HG03025 (cell line): ENCODE measurements around the gene NFKBIL1.
A peak's percentile ranks its signal among the peaks of the same experiment; 100 is the strongest.
"Not testable (repeated sequence)": the region's sequence is repeated elsewhere in the genome, so short reads cannot be mapped to it uniquely, and the experiment has no call there.

ENCODE experiments used
- ATAC-seq: cut with Tn5 transposase; IDR thresholded peaks from one replicate; pipeline ENCODE4 v1.9.1; 2021; ENCODE audit warnings: mild to moderate bottlenecking, moderate library complexity; ENCODE audit not compliant: unreplicated experiment, low FRiP score

Gene NFKBIL1, protein sequence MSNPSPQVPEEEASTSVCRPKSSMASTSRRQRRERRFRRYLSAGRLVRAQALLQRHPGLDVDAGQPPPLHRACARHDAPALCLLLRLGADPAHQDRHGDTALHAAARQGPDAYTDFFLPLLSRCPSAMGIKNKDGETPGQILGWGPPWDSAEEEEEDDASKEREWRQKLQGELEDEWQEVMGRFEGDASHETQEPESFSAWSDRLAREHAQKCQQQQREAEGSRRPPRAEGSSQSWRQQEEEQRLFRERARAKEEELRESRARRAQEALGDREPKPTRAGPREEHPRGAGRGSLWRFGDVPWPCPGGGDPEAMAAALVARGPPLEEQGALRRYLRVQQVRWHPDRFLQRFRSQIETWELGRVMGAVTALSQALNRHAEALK

DNA sequence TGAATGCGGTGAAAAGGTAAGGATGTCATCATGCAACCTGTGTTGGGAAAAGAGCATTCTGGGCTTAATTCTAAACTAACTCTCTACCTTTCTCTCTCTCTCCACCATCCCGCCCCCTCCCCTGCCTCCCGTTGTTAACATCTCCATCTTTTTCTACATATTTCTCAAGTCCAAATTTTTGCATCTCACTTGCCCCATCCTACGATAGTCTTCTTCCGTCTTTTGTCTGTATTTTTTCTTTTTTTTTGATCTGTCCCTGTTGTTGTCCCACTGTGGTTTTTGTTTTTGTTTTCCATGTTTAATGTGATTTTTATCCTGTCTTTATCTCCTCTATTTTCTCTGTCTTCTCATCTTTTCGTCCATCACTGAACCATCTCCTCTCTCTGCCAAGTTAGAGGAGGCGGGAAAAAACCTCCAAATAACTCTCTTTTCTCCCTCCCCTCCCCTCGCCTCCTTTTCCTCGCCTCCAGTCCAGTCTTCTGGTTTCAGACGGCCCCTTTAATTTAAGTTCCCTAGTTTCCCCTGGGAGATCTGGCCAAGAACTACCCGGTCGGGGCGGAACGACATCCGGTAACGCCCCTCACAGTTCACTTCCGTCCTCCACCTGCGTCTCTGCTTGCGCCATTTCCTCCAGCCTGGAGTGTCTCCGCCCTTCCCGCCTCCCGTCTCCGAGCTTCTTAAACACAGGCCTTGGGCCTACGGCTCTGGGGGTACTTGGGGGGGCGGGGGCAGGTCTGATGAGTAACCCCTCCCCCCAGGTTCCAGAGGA, at the start of gene NFKBIL1:
TSS of gene NFKBIL1 (plus strand) at position 651 of the 769 bp plus-strand sequence. CDS start at position 738, 87 bp downstream.
- ATAC-seq: peak; percentile 3

DNA sequence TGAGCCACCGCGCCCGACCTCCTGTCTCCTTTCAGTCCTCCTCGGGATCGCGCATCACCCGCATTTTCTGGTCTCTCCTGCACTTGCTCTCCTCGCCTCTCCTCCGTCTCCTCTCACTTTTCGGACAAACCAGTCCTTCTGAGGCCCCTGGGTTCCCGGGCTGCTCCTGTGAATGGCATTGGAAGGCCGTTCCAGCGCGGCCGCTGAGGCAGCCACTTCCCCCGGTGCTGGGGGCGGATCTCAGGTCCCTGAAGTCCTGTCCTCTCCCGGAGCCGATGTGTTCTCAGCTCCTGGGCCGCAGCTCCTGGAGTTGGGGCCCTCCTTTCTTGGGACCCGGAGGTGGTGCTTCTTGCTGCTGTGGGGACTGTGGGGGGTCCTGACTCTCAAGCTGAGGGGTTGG, 48.7 kb upstream of the NFKBIL1 start:
- ATAC-seq: no peak

DNA sequence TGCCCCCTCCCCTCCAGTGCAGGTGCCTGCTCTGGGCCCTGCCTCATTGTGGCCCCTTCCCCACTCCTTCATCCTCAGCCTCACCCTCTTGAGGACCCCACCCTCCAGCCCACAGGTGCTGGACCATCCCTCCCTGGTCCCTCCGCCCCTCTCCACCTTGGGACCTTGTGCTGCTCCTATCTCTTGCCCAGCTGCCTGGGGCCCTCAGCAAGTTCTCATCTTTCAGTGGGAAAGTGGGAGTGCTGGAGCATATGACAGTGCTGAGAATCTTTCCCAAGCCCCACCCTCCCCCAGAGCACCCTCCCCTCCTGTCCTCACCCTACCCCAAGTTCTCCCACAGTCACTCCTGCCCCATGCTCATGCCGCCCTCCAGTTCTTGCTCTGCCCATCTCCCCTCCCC, 47.8 kb upstream of the NFKBIL1 start:
- not testable (repeated sequence) for ATAC-seq

DNA sequence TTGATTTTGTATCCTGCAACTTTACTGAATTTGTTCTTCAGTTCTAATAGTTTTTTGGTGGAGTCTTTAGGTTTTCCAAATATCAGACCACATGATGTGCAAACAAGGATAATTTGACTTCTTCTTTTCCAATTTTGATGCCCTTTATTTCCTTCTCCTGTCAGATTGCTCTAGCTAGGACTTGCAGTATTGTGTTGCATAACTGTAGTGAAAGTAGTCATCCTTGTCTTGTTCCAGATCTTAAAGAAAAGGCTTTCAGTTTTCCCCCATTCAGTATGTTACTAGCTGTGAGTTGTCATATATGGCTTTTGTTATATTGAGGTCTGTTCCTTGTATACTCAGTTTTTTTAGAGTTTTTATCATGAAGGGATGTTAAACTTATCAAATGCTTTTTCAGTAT, 44.8 kb upstream of the NFKBIL1 start:
- no peak for ATAC-seq

DNA sequence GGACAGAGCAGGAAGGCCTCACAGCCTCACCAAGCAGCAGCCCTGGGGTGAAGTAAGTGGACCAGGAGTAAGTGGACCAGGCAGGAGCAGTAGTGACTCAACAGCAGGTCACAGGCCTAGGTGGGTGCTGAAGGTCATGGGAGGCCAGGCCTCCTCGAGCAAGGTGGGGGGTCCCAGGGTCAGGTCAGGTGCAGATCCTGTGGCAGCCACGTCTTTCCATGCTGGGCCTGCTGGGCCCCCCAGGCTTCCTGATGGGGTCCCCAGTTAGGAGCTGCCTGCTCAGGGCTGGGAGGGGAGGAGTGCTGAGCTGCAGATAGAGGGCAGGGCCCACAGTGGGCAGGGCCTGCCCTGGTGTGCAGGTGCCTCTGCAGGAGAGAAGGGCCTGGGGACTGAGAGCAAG, 38.4 kb upstream of the NFKBIL1 start:
- not testable (repeated sequence) for ATAC-seq

DNA sequence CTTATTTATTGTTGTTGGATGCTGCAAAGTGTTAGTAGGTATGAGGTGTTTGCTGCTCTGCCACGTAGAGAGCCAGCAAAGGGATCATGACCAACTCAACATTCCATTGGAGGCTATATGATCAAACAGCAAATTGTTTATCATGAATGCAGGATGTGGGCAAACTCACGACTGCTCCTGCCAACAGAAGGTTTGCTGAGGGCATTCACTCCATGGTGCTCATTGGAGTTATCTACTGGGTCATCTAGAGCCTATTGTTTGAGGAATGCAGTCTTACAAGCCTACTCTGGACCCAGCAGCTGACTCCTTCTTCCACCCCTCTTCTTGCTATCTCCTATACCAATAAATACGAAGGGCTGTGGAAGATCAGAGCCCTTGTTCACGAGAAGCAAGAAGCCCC, 37.4 kb upstream of the NFKBIL1 start:
- no peak for ATAC-seq

DNA sequence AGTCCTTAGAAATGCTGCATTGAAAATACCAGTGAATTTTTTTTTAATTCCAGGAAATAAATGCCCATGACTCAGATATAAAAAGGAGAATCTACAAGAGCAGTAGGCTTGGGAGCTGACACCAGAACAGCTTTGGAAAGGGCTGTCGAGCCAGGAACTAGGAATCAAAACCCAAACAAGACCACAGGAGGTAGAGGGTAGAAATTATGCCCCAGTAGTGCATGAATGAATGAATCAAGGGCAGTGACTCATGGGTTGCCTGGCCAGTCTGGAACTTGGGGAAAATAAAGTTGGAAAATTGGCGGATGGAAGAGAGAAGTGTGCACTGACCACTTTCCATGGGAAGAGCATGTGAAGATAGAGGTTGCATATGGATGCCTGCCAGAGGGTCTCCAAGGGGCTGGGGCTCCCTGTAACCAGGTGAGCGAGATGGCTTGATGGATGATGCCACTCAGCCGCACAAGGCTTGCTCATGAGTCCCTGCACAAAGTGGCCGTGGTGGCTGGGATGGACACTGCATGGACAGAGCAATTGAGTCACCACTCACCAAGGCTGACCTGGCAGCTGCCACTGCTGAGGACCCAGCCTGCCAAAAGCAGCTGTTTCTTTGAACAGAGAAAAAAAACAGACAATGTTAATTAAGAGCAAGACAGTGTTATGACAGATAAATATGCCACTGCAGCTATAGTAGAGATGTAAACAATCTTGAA, 33.8 kb upstream of the NFKBIL1 start:
- ATAC-seq: no peak

DNA sequence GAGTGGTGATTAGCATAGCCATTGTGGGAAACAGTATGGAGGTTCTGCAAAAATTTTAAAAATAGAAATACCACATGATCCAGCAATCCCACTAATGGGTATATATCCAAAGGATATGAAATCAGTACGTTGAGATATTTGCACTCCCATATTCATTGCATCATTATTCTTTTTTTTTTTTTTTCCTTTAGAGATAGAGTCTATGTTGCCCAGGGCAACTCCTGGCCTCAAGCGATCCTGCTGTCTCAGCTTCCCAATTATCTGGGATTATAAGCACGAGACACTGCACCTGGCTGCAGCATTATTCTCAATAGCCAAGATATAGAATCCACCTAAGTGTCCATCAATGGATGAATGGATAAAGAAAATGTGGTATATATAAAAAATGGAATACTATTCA, 25.6 kb upstream of the NFKBIL1 start:
- ATAC-seq: no peak

DNA sequence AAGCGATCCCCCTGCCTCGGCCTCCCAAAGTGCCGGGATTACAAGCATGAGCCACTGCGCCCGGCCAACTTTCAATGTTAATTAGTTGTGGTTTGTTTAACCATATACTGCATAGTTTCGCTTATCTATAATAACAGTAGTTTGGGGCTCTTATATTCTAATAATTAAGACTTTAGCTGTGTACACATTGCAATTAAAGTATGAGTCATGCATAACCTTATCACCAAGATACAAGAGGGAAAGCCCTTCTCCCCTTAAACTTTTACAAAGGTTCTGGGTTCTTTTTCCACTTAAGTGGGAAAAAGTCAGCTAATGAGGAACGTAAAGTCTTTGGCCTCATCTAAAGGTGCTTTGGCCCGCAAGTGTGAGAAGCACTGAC, 21.9 kb upstream of the NFKBIL1 start:
- ATAC-seq: no peak

DNA sequence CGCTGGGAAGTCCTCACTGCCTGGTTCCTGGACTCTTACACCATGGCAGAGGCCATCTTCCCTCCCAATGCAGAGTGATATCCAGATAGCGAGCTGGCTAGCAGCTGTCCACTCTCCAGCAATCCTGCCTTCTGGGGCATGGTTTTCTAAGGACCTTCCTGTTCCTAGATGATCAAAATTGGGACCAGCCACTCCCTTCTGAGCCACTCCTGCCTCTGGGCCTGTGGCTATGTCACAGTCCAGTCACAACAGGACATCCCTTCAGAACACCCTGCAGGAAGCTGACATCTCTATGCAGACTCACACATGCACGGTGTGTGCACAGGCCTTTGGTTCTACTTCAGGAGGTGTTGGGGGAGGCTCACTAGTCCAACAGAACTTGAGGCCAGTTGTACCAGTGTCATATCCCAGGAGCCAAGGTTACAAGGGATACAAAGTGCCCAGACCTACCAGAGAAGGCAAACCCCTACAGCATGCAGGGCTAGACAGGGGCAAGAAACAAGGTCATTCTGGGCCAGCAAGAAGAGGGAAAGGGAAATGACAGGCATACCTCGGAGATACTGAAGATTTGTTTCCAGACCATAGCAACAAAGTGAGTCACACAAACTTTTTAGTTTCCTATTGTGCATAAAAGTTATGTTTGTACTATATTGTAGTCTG, 21.3 kb upstream of the NFKBIL1 start:
- no peak for ATAC-seq

DNA sequence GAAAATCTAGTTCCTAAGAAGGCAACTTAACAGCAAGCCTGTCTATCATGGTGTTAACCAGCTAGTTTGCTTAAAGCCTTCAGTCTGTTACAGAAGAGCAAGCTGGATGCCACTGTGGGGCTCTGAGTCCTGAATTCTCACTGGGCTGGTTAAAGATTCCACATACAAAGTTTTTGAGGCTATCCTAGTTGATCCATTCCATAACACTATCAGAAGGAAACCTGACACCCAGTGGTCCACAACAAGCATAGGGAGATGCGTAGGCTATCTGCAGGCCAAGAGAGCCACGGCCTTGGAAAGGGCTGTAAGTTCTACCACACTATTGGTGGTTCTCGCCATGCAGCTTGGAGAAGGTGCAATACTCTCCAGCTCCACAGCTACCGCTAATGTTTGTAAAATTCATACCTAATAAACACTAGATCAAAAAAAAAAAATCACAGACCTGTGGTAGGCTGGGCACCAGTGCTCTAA, 19.1 kb upstream of the NFKBIL1 start:
- ATAC-seq: no peak

DNA sequence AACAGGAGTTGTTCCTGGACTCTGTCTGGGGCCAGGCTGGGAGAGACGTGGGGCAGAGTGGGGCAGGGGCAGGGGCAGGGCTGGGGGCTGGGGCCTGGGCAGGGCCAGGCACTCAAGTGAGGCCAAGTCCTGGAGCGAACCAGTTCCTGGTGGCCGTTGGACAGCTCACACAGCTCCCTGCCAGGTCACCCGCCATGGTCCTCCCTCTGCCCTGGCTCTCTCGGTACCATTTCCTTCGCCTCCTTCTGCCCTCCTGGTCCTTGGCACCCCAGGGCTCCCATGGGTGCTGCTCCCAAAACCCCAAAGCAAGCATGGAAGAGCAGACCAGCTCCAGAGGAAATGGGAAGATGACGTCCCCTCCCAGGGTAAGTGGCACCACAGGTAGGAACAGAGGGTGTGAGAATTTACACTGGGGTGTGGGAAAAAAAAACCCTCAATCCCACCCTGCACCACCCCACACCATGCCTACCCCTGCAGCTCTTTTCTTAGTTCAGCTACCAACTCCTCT, 18.5 kb upstream of the NFKBIL1 start, which contains the start of gene MCCD1:
TSS of gene MCCD1 (plus strand) at position 142 of the 508 bp plus-strand sequence. CDS start at position 195, 53 bp downstream.
- no peak for ATAC-seq

DNA sequence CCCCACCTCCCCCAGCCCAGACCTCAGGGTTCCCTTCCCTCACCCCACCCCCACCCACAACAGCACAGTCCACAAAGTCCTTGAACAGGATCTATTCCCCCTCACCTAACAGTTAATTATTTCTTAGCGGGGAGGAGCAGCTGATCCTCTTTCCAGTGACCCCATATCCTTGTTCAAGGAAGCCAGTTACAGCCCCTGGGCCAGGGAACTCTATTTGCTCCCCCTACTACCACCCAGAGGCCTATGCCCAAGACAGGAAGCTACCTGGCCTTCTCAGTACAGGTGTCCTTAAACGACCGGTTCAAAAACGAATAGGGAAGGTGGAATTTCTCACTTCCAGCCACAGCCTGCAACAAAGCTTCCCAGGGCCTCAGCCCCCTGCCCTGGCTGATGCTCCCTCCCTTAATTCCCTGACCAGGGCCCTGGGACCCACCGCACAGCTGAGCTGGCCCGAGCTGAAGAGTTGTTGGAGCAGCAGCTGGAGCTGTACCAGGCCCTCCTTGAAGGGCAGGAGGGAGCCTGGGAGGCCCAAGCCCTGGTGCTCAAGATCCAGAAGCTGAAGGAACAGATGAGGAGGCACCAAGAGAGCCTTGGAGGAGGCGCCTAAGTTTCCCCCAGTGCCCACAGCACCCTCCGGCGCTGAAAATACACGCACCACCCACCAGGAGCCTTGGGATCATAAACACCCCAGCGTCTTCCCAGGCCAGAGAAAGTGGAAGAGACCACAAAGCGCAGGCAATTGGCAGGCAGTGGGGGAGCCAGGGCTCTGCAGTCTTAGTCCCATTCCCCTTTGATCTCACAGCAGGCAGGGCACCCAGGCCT, 17.9 kb upstream of the NFKBIL1 start:
- no peak for ATAC-seq

DNA sequence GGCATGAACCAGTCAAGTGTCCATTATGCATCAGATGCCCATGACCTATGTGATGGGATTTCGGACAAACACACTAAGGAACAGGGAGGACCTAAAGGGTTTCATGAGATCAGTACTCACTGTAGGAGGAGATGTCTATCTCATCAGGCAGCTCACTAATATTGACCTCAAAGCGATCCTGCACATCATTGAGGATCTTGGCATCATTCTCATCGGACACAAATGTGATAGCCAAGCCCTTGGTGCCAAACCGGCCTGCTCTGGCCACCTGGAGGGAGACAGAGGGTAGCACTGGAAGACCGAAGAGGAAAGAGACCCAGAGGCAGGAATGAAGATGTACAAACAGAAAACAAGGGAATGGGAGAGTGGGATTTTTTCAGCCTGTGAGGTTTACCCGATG, 16.7 kb upstream of the NFKBIL1 start:
- ATAC-seq: no peak

DNA sequence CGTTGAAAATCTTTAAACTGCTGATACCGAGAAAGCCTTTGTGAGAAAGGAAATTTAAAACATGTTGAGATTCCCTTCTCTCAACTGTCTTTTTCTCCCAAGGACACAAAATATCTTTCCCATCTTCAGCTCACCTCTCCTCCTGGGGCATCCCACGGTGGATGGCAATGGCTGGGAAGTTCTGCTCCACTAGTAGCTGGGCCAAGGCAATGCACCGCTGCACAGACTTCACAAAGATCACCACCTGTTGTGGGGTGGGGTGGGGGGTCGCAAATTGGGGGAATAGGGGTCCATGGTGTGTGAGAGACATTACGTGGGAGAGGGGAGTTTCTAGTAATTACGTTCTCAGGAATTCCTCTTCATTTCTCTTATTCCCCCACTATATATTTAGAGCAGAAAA, 16.2 kb upstream of the NFKBIL1 start:
- ATAC-seq: no peak

DNA sequence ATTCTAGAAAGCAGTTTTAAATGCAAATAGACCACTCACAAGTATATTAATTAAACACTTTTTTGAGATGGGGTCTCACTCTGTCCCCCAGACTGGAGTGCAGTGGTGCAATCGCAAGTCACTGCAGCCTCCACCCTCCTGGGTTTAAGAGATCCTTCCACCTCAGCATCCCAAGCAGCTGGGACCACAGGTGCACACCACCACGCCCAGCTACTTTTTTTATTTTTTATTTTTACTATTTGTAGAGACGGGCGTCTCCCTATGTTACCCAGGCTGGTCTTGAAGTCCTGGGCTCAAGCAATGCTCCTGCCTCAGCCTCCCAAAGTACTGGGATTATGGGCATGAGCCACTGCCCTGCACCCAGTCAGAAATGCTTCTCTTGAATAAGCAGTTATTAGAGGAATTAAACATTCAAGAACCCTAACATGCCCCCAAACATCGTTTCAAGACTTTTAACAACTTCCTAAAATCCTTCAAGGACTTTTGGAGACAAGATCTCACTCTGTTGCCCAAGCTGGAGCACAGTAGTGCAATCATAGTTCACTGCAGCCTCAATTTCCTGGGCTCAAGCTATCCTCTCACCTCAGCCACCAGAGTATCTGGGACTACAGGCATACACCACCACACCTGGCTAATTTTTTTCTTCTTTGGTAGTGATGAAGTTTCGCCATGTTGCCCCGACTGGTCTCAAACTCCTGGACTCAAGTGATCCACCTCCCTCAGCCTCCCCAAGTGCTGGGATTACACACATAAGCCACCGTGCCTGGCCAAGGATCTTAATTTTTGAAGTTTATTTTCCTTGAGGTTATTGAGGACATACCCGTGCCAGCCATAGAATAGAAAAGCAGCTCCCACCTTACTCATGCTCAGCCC, 15.4 kb upstream of the NFKBIL1 start:
- no peak for ATAC-seq

DNA sequence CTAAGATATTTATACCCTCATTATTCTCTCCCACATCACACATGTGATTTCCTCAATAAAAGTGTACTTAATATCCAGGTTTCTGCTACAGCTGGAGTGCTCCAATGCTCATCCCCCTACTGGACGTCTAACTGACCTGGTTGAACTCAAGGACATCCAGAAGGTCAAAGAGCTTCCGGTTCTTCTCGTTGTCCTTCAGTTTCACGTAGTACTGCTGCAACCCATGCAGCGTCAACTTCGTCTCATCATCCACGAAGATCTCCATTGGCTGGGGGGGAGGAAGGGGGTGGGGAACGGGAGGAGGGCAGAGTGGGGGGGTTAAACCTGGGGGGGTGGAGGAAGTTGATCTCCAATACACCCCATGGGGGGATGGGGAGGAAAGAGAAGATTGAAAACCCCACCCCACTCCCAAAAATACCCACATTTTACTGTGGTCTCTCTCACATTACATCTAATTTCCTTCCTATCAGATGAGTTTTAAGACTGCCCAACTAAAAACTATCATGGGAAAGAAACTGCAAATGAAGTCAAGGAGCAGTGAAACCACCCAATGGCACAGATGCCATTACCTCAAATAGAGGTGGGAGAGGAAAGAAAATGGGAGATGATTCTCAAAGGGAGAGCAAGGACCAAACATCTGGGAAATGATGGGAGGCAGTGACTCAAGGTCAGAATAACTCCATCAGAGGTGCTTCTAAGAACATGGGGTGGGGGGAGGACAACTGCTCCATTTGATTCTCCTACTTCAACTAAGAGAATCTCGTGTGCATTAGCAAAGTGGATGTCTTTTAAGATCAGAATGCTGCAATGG, 14.6 kb upstream of the NFKBIL1 start:
- ATAC-seq: no peak

DNA sequence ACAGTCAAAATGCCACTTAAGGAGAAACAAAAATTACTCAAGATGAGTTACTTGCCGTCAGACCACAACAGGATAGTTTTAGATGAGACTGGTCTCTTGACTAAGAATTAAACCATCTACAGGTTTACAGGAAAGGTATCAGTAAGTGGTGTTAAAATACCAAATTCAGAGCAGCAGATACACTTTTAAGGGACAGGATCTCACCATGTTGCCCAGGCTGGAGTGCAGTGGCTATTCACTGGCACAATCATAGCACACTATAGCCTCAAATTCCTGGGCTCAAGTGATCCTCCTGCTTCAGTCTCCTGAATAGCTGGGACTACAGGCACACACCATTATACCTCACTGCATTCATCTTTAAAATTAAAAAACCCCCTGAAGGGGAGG, 14.0 kb upstream of the NFKBIL1 start:
- no peak for ATAC-seq
